Mesodermal cell (in vitro differentiated cells): ENCODE data around the gene BLZF1.
"Not testable (repeated sequence)": the region's sequence is repeated elsewhere in the genome, so short reads cannot be mapped to it uniquely, and the experiment has no call there.

Experiments
- H3K27ac ChIP-seq: 2 replicates; pipeline ENCODE4 v1.7.0; 2013; ENCODE audit warnings: mild to moderate bottlenecking, low read depth, low read length, moderate library complexity; ENCODE audit not compliant: severe bottlenecking
- H3K36me3 ChIP-seq: 2 replicates; pipeline ENCODE4 v1.7.1; 2013; ENCODE audit warnings: mild to moderate bottlenecking, low read length, moderate library complexity; ENCODE audit not compliant: control insufficient read depth, insufficient read depth
- H3K4me1 ChIP-seq: one replicate; pipeline ENCODE4 v1.7.1; 2013; ENCODE audit warnings: mild to moderate bottlenecking, low read length; ENCODE audit not compliant: insufficient read depth, control insufficient read depth, poor library complexity, severe bottlenecking
- H3K4me3 ChIP-seq: 2 replicates; pipeline ENCODE4 v1.7.0; 2013; ENCODE audit warnings: low read length, control low read depth, mild to moderate bottlenecking; ENCODE audit not compliant: insufficient read depth, poor library complexity, severe bottlenecking; ENCODE audit errors: extremely low read depth
- H3K9me3 ChIP-seq: 2 replicates; pipeline ENCODE4 v1.7.1; 2013; ENCODE audit warnings: mild to moderate bottlenecking, low read length, moderate library complexity; ENCODE audit not compliant: control insufficient read depth
- WGBS, 2 experiments: methylation state at CpG; one replicate each; pipeline ENCODE4 v1.1.5; 2013; ENCODE audit warnings: missing lambda C conversion rate in 2 of 2; ENCODE audit not compliant: insufficient coverage in 2 of 2; 5-methylcytosine and 5-hydroxymethylcytosine counted together

Gene BLZF1

GRCh38 chr1:169392406-169392805 is 24.4 kb downstream of the BLZF1 start:
- Histone ChIP-seq H3K4me3 (no peak overlapping the region), H3K27ac (no peak overlapping the region), H3K36me3 (peaks cover 49% of the 10 kb centered on the region), H3K9me3 (no peaks in the 10 kb centered on the region), H3K4me1 (no peaks in the 10 kb centered on the region)
- no CpG with 5 or more reads among the region's 1 CpG for WGBS, 2 experiments

DNA sequence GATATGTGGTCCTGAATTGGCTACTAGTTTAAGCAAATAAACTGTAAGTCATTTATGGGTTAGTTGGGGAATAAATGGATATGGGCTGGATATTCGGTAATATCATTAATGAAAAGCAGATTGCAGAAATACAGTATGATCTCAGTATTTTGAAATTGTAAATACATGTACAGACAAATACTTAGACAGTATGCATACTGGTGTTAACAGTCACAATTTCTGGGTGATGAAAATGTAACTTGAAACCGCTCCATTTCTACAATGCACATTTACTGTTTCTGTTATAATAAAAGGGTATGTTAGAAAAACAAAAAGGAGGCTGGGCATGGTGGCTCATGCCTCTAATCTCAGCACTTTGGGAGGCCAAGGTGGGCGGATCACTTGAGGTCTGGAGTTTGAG is 28.0 kb downstream of the BLZF1 start:
- H3K4me3 ChIP-seq, result no peak overlapping the region
- no peaks in the 10 kb centered on the region for H3K4me1 ChIP-seq
- H3K27ac ChIP-seq, result no peak overlapping the region
- H3K9me3 ChIP-seq, result no peaks in the 10 kb centered on the region
- no CpG with 5 or more reads among the region's 3 CpGs for WGBS, 2 experiments
- H3K36me3 ChIP-seq, result peaks cover 30% of the 10 kb centered on the region

- no CpG with 5 or more reads among the region's 1 CpG for WGBS, 2 experiments
Observed at GRCh38 chr1:169402578-169402977, 34.6 kb downstream of the BLZF1 start.

DNA sequence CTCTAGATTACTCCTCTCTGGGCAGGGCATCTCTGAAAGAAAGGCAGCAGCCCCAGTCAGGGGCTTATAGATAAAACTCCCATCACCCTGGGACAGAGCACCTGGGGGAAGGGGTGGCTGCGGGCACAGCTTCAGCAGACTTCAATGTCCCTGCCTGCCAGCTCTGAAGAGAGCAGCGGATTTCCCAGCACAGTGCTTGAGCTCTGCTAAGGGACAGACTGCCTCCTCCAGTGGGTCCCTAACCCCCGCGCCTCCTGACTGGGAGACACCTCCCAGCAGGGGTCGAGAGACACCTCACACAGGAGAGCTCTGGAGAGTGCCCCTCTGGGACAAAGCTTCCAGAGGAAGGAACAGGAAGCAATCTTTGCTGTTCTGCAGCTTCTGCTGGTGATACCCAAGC is 40.3 kb downstream of the BLZF1 start:
- H3K36me3 ChIP-seq, H3K27ac ChIP-seq, H3K4me3 ChIP-seq, H3K9me3 ChIP-seq, H3K4me1 ChIP-seq: not testable (repeated sequence)
- 85 to 90% methylated on average over 3 to 4 of the region's 5 CpGs for WGBS, 2 experiments

More at GRCh38 chr1:169402578-169402977, 34.6 kb downstream of the BLZF1 start:
- H3K4me3 ChIP-seq, H3K9me3 ChIP-seq, H3K4me1 ChIP-seq, H3K36me3 ChIP-seq, H3K27ac ChIP-seq: not testable (repeated sequence)

DNA sequence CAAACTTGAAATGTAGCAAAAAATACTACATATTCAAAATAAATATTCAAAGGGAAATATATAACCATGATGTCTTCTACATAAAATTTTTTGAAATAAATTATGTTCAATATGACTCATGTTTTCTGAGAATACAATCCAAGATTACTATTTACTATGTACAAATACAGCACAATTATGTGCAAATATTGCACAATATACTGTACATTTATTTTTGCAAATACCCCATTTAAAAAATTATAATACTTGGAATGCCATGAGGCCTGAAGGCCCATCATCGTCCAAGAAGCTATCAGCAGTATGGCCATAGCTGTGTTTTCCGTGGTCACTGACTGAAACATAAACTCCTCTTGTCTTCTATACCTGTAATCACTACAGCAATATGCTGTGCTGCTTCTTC is 47.0 kb downstream of the BLZF1 start:
- Histone ChIP-seq H3K36me3 (no peaks in the 10 kb centered on the region), H3K9me3 (no peaks in the 10 kb centered on the region), H3K27ac (no peak overlapping the region), H3K4me1 (no peaks in the 10 kb centered on the region), H3K4me3 (no peak overlapping the region)
- WGBS, 2 experiments, result 90 to 95% methylated on average over 2 of the region's 2 CpGs

DNA sequence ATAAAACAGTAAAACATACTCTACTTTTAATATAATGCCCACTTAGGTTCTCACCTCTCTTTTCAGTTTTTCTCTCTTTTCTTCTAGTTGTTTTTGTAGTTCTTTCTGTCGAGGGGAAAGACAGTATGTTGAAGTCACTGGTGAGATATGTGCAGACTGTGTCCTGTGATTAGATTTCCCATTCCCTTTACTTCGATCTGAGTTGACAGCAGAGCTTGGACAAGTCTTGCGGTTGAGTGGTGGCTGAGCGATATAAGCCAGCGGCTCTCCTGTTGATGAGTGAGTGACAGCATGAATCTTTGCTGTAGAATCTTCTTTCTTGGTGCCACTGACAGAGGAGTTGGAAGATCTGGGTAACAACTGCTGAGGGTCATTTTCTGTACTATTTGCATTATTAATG is 53.3 kb downstream of the BLZF1 start:
- H3K27ac ChIP-seq, result no peak overlapping the region
- H3K36me3 ChIP-seq, result no peaks in the 10 kb centered on the region
- H3K9me3 ChIP-seq, result no peaks in the 10 kb centered on the region
- WGBS, 2 experiments, result 94 to 97% methylated on average over 4 of the region's 5 CpGs
- H3K4me1 ChIP-seq, result no peaks in the 10 kb centered on the region
- H3K4me3 ChIP-seq, result no peak overlapping the region

DNA sequence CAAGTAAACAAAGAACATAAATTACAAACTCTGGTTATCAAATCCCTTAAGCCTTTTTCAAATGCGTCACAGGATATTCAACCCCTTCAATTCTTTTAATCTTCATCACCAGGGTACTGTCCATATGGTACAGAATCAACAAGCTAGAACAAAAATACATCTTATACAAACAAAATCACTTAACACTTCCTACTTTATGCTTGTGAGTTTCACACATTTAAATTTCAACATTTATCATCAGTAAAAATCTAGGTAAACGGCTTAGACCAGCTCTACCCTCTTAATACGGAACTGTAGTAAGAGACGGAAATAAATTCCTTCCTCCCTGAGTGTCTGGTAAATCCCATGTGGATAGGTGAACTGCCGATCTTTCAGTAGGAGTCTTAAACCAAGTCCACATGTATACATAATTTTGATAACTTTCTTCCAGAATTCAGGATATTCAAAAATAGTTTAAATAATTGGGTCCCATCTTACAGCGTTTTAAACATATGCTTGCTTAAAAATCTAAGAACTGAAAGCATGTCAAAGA is 58.2 kb downstream of the BLZF1 start:
- H3K4me1 ChIP-seq, result no peaks in the 10 kb centered on the region
- no peaks in the 10 kb centered on the region for H3K9me3 ChIP-seq
- no peak overlapping the region for H3K4me3 ChIP-seq
- 85 to 97% methylated on average over 3 to 4 of the region's 6 CpGs for WGBS, 2 experiments
- H3K27ac ChIP-seq, result no peak overlapping the region
- H3K36me3 ChIP-seq, result no peaks in the 10 kb centered on the region

- no peak within 1 kb of the TSS for H3K27ac ChIP-seq
- H3K4me3 ChIP-seq, result peak within 1 kb of the TSS; percentile 45
- H3K4me1 ChIP-seq, result no peaks in the 10 kb centered on the region
- H3K9me3 ChIP-seq, result no peaks in the 10 kb centered on the region
- WGBS, 2 experiments, result 1 to 3% methylated on average over 14 to 20 of the region's 29 CpGs
- H3K36me3 ChIP-seq, result no peaks in the 10 kb centered on the region
Observed at GRCh38 chr1:169427081-169427641, 59.2 kb downstream of the BLZF1 start, which contains the start of gene CCDC181. CCDC181 (minus strand) TSS chr1:169427474; CDS start chr1:169424927, 2,547 bp downstream.
